Left hindlimb (tissue), 1 donor: ENCODE data around the gene IQCF6.
"Not testable (repeated sequence)": the region's sequence is repeated elsewhere in the genome, so short reads cannot be mapped to it uniquely, and the experiment has no call there.

Source experiments
- DNase-seq: peaks from one replicate; pipeline ENCODE4 v3.0.0-alpha.2; 2018

The IQCF6 gene

GRCh38 chr3:51759203-51759602 lies 19.8 kb downstream of the IQCF6 start:
- DNase-seq = no peak

GRCh38 chr3:51753763-51754750 lies 25.0 kb downstream of the IQCF6 start:
- DNase-seq = not testable (repeated sequence)

GRCh38 chr3:51751287-51751686 lies 27.8 kb downstream of the IQCF6 start:
- no peak for DNase-seq

GRCh38 chr3:51750878-51751277 lies 28.2 kb downstream of the IQCF6 start:
- no peak for DNase-seq

- DNase-seq = no peak
Measured at GRCh38 chr3:51748327-51748726, 30.7 kb downstream of the IQCF6 start.

GRCh38 chr3:51747840-51748239 lies 31.2 kb downstream of the IQCF6 start:
- no peak for DNase-seq

- not testable (repeated sequence) for DNase-seq
Measured at GRCh38 chr3:51742978-51743377, 36.1 kb downstream of the IQCF6 start.

GRCh38 chr3:51742320-51742719 lies 36.7 kb downstream of the IQCF6 start:
- not testable (repeated sequence) for DNase-seq

GRCh38 chr3:51739110-51739509 lies 39.9 kb downstream of the IQCF6 start:
- DNase-seq = no peak

- no peak for DNase-seq
Measured at GRCh38 chr3:51735950-51736349, 43.1 kb downstream of the IQCF6 start.

- DNase-seq = no peak
Measured at GRCh38 chr3:51735039-51735438, 44.0 kb downstream of the IQCF6 start.

- DNase-seq = no peak
Measured at GRCh38 chr3:51734572-51734907, 44.5 kb downstream of the IQCF6 start.

- DNase-seq = no peak
Measured at GRCh38 chr3:51733859-51734571, 45.0 kb downstream of the IQCF6 start.

- DNase-seq = no peak
Measured at GRCh38 chr3:51729042-51729633, 49.9 kb downstream of the IQCF6 start.
